Lung (tissue), 12 donors: ENCODE measurements around the gene HSD17B1. TPM values are rescaled to one million over a fixed set of nuclear protein-coding genes. Genes with fewer than 3 reads are reported as not detected.

Experiments used
- ATAC-seq: fragments of 200-7000 bp; cut with Tn5 transposase; one replicate; pipeline ENCODE4 v1.9.1; 2020; ENCODE audit warnings: moderate number of reproducible peaks; ENCODE audit not compliant: insufficient read depth, low FRiP score
- DNase-seq, 3 donors: peaks; one replicate each; pipeline ENCODE4 v3.0.0-alpha.2; 2013 to 2017
- H3K27ac ChIP-seq, 2 donors: one replicate each; pipeline ENCODE4 v1.5.1; 2013; ENCODE audit warnings: mild to moderate bottlenecking in 2 of 2, moderate library complexity in 2 of 2, control low read depth in 1 of 2, inconsistent platforms in 1 of 2, low read depth in 1 of 2, low read length in 1 of 2
- H3K27me3 ChIP-seq, 3 donors: one replicate each; pipeline ENCODE4 v1.5.1; 2013; ENCODE audit warnings: low read length in 2 of 3; ENCODE audit not compliant: control insufficient read depth in 3 of 3, insufficient read depth in 3 of 3
- H3K36me3 ChIP-seq, 4 donors: one replicate each; pipeline ENCODE4 v1.5.1; 2013; ENCODE audit warnings: low read length in 4 of 4, mild to moderate bottlenecking in 1 of 4, moderate library complexity in 1 of 4; ENCODE audit not compliant: control insufficient read depth in 4 of 4, insufficient read depth in 4 of 4
- H3K4me1 ChIP-seq, 5 donors: one replicate each; pipeline ENCODE4 v1.5.1; 2013; ENCODE audit warnings: low read length in 5 of 5, mild to moderate bottlenecking in 2 of 5, moderate library complexity in 1 of 5; ENCODE audit not compliant: control insufficient read depth in 5 of 5, insufficient read depth in 5 of 5
- H3K4me3 ChIP-seq: one replicate; pipeline ENCODE4 v1.5.1; 2013; ENCODE audit warnings: mild to moderate bottlenecking, control low read depth, moderate library complexity
- H3K9ac ChIP-seq, 2 donors: one replicate each; pipeline ENCODE4 v1.5.1; 2013; ENCODE audit warnings: low read length in 2 of 2, control low read depth in 1 of 2; ENCODE audit not compliant: insufficient read depth in 1 of 2
- H3K9me3 ChIP-seq, 4 donors: one replicate each; pipeline ENCODE4 v1.5.1; 2013; ENCODE audit warnings: low read length in 3 of 4, mild to moderate bottlenecking in 1 of 4, moderate library complexity in 1 of 4; ENCODE audit not compliant: control insufficient read depth in 4 of 4, insufficient read depth in 3 of 4
- CTCF ChIP-seq: IDR thresholded peaks from 2 replicates; pipeline ENCODE4 v1.5.1; 2012; ENCODE audit warnings: mild to moderate bottlenecking; ENCODE audit errors: control extremely low read depth, extremely low read depth
- WGBS, 2 donors: extraction: QIAGEN DNeasy Blood & Tissue Kit; methylation state at CpG; one replicate each; pipeline ENCODE4 v1.1.7; 2013; 5-methylcytosine and 5-hydroxymethylcytosine counted together
- polyA plus RNA-seq, 2 donors: library from polyadenylated mRNA; stranded (reverse); fragments of 200-250 nt; gene quantifications; one replicate each; pipeline ENCODE4 v1.2.1, GENCODE V29; 2013
- total RNA-seq, 2 donors: library from RNA; depleted of rRNA in 1 of 2; stranded (reverse); fragments of >200 nt in 1 of 2; gene quantifications; one replicate each; pipeline ENCODE4 v1.2.1, GENCODE V29; 2014 to 2021
- donor health status: control.
- donor health status: control.
- donor health status: Bipolar disorder and iron deficiency.
- donor health status: healthy.
- donor health status: DM: yes; HTN: yes; CAD: no.

HSD17B1 gene
- total and polyA plus RNA-seq, 4 donors = 0.98 to 2.4 (median 1.6) TPM

GRCh38 chr17:42571435-42572225 lies 18.9 kb downstream of the HSD17B1 start:
- ATAC-seq = no peak
- H3K36me3 ChIP-seq = peaks cover 27 to 53% (median 42%) of the 10 kb centered on the region in 4 donors
- H3K27me3 ChIP-seq = no peaks in the 10 kb centered on the region
- H3K9me3 ChIP-seq = no peaks in the 10 kb centered on the region
- DNase-seq = no peak
- no peak overlapping the region for H3K4me3 ChIP-seq
- peak overlapping the region in 1 of 2 donors; percentile 20 for H3K27ac ChIP-seq
- no peak for TF ChIP-seq CTCF
- H3K4me1 ChIP-seq = peaks cover 0 to 17% (median 2%) of the 10 kb centered on the region in 5 donors
- H3K9ac ChIP-seq = no peak overlapping the region
- WGBS, 2 donors = 67 to 89% methylated on average over 12 of the region's 12 CpGs

DNA sequence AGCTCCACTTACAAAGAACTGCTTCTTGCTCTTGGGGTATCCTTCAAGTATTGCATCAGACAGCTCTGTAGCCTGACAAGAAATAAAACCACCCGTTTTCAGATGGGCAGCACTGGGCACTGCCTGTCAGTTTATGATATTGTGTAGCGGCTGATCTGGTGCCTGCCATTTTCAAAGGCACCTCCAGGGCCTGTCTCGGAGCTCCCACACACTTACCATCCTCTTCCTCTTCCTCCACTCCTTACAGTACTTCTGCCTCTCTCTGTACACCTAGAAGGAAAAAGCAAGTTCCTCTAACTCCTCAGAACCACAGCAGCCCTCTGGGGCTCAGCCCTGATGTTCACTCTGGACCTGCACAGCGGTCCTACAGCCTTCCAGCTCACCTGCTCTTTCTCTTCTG lies 20.4 kb downstream of the HSD17B1 start:
- H3K9me3 ChIP-seq = no peaks in the 10 kb centered on the region
- peaks cover 0 to 19% (median 6%) of the 10 kb centered on the region in 5 donors for H3K4me1 ChIP-seq
- no peaks in the 10 kb centered on the region for H3K27me3 ChIP-seq
- peaks cover 27 to 53% (median 42%) of the 10 kb centered on the region in 4 donors for H3K36me3 ChIP-seq
- H3K27ac ChIP-seq = no peak overlapping the region
- no peak for TF ChIP-seq CTCF
- ATAC-seq (no peak), DNase-seq (no peak)
- no peak overlapping the region for H3K4me3 ChIP-seq
- no peak overlapping the region for H3K9ac ChIP-seq
- WGBS, 2 donors = 64 to 81% methylated on average over 4 of the region's 4 CpGs

- no peak overlapping the region for H3K9ac ChIP-seq
- no peak for TF ChIP-seq CTCF
- no peak overlapping the region for H3K27ac ChIP-seq
- DNase-seq (no peak), ATAC-seq (no peak)
- H3K4me3 ChIP-seq = no peak overlapping the region
- WGBS, 2 donors = 75 to 76% methylated on average over 3 of the region's 3 CpGs
- H3K9me3 ChIP-seq = no peaks in the 10 kb centered on the region
- H3K36me3 ChIP-seq = peaks cover 22 to 48% (median 33%) of the 10 kb centered on the region in 4 donors
- no peaks in the 10 kb centered on the region for H3K27me3 ChIP-seq
- H3K4me1 ChIP-seq = peaks cover 0 to 23% (median 11%) of the 10 kb centered on the region in 5 donors
Observed at GRCh38 chr17:42574463-42574862, 21.7 kb downstream of the HSD17B1 start.
